GM19043 (cell line): ENCODE data around the gene SDR39U1.

ENCODE experiments used
- ATAC-seq: cut with Tn5 transposase; IDR thresholded peaks from one replicate; pipeline ENCODE4 v1.9.1; 2021; ENCODE audit warnings: low read depth; ENCODE audit not compliant: unreplicated experiment

The SDR39U1 gene

DNA sequence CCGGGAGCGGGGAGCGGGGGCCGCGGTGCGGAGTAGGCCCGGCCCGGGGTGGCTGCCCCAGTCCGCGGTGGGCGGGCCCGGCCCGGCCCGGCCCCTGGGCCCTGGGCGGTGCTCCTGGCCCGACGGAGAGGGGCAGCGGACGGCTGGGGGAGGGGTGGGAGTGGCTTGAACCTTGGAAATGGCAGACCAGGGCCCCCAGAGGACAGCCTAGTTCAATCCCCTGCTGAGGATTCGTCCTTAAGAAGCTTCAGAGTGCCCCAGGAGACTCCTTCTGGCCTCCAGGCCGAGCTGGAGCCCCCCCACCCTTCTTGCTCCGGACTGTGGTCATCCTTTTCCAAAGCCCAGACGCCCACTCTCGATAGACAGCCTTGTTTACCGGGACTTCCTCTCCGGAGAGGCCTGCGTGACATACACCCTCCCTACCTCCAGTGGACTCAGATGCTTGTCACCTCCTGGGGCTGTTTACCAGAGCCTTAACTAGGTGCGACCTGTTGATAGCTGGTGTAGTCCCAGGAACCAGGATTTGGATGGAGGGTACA, 12.4 kb downstream of the SDR39U1 start:
- peak; percentile 49 for ATAC-seq

DNA sequence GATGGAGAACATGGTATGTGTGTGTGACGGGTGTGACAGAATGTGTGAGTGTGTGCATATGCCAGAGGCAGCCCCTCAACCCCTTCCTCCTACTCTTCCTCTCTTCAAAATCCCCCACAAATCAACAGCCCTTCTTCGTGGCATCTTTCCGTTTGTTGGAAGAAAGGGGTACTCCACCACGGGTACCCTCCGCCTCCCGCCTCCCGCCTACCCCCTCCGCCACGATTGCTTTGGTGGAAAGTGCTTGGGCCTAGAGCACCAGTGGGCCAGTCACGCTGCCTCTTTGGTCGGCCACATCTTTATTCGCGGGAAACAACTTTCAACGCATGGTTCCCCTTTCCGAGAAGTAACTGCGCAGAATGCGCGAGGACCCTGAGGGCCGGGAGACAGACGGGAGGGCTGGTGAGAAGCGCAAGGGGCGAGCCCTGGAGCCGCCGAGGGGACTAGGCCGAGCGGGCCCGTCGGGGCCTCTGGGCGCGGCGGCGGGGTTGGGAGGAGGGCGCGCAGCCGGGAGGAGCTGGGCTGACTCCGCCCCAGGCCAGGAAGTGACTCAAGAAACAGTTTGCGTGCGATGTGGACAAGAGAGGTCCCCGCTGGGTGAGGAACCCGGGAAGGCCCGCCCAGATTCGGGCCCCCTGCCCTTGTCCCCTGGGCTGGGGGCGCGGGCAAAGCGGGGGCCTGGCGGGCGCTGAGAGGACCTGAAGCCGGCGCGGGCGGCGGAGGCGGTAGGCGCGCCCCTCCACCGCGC, 13.0 kb downstream of the SDR39U1 start, which contains the start of the genes CBLN3 and KHNYN:
Gene CBLN3, minus strand, starts transcription at position 274 of the 748 bp plus-strand sequence. CDS start 614 bp downstream, outside the sequence.
Gene KHNYN, plus strand, starts transcription at position 560 of the 748 bp plus-strand sequence. CDS start 777 bp downstream, outside the sequence.
- ATAC-seq = peak; percentile 85

- ATAC-seq = no peak
Measured at GRCh38 chr14:24428628-24429394, 13.8 kb downstream of the SDR39U1 start.

DNA sequence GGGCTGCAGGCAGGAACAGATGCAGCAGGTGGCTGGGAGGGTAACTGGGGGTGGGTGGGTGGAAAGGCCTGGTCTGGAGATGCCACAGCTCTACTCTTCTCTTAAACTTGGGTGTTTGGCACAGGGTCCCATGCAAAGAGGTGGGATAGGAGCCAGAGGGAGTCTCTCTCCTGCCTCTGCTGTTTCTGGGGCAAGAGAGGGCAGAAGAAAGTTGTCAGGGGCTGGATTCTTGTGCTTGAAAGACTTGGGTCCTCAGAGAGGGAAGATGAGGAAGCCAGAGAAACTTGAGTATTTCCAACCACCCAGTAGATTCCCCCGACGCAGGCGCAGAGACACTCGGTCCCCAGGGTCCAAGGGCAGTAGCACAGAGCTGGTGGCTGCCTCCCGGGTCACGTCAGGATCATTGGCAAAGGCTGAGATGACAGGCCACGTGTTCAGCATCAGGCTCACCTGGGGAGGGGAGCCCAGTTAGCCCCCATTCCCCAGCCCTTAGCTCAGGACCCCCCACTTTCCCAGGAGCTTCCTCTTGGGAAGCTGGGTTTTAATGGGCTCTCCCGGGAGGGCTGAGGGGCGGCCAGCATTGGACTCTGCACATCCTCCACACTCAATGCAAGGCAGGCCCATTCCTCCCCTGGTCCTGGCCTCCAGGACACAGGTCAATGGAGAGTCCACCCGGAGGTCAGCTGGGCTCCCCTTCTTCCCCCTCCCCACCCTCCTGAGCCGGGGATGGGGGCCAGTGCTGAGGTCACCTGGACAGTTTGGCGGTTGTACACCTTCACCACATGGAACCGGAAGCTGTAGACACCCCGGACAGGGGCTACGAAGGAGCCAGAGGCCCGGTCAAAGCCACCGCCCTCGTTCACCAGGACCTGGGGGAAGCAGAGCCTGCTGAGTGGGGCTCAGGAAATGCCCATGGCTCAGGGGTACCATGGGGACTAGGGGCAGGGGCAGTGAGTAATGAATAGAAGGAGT, 14.8 kb downstream of the SDR39U1 start:
- no peak for ATAC-seq

DNA sequence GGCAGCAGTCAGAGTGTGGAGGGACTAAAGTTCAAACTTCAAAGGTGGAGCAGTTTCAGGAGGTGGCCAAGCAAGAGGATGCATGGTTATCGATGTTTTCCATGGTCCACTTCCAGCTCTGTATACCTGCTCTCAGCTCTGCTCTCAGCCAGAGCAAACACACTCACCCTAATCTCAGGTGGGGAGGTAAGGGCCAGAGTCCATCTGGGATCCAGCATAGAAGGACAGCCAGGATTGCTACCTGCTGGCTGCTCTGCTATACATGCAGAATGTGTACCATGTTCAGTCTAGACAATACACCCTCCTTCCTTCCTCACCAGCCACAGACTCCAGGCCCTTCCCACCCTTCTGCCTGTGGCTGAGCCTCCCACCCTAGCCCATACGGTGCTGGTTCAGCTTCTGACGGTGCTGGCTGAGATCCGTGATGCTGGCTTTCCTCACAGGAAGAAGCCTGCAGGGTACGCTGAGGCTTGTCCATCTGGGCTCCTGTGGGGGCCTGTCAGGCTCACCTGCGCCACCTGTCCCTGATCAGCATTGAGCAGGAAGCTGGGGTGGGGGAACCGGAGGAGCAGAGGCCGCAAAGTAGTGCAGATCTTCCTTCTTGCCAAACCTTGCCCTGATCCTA, 15.6 kb downstream of the SDR39U1 start:
- no peak for ATAC-seq

DNA sequence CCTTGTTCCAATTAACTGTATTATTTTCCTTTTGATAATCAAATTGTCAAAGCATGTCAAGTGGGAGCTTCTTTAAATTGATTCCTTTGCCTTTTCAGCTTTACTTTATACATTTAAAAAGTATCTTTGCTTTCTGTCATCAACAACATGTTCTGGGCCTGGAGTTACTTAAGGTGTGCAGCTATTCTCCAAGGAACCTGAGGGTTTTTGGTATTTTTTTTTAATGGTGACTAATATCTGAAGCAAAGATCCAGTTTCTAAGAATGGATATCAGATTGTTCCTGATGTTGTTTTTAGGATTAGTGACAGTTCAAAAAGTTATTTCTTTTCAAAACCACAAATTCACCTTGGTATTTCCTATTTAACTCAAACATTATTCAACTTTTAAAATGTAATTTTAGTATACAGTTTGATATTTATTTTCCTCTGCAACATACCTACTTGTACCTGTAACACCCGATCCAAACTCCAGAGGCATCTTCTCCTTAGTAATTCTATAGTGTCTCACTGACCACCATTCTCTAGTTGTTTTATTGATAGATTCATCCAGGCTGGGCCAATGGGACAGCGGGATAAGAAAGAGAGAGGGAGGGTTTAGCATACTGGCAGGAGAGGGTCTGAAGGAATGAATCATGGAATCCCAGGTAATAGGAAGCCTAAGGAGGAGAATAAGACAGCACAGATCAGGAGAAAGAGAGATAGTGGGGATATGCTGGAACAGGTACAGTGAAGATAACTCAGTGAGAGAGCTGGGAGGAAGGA, 16.2 kb downstream of the SDR39U1 start:
- ATAC-seq = no peak

DNA sequence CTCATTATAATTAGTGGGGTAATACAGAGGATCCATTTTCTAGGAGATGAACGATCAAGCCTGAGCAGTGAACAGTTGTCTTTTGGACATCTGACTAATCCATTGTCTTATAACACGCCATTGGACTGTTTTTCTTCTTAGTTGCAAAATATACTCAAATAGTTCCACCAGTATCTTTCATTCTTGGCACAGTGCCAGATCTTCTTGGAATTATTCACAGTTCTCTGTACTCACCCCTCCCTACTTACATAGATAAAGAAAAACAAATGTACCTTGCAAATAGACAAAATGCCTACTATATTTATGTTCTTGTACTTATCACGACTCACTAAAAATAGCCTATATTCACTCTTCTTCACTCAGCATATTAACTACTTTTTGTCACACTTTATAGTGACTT, 16.9 kb downstream of the SDR39U1 start:
- no peak for ATAC-seq

GRCh38 chr14:24422694-24423601, 19.6 kb downstream of the SDR39U1 start:
- no peak for ATAC-seq

DNA sequence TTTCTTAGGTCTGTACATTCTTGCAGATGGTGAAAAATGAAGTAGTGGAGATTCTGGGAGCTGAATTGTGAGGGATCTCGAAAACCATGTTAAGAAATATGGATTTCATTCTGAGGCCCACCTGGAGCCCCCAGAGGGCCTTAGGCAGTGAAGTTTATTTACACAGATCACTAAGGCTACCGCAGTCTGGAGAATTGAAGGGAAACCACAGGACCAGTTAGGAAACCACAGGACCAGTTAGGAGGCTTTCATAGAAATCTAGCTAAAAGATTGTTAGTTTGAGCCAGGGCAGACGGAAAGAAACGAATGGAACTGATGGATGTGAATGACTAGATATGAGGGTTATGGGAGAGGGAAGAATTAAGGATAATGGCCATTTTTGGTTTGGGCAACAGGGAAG, 20.3 kb downstream of the SDR39U1 start:
- no peak for ATAC-seq

- no peak for ATAC-seq
Measured at GRCh38 chr14:24418492-24418873, 24.1 kb downstream of the SDR39U1 start.

DNA sequence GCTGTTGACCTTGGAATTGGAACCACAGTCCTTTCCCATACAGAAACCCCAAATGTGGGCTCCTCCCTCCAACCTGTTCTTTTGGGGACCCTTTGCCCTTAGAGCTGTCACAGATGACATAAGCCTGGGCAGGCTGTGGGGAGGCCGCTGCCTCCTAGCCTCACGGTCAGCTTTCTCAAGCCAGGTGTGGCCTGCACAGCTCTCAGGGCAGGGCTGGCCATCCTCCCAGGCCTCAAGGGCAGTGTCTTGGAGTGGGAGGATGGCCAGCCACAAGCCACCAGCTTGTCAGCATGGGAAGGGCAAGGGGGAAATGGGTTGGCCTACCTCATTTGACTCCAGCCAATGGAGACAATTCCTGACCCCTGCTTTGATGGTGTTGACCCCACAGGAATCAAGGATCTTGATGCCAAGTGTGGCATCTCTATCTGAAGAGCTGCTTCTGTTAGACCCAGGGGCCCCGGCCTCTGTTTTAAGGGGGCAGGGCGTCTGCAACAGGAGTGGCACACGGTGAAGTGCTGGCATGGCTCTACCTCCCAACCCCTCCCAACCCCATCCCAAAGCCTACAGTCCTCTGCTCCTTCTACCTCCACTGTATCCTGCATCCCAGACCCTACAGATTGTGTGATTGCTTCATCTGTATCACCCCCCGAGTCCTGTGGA, 24.6 kb downstream of the SDR39U1 start:
- ATAC-seq = no peak

GRCh38 chr14:24416932-24417619, 25.5 kb downstream of the SDR39U1 start:
- no peak for ATAC-seq

DNA sequence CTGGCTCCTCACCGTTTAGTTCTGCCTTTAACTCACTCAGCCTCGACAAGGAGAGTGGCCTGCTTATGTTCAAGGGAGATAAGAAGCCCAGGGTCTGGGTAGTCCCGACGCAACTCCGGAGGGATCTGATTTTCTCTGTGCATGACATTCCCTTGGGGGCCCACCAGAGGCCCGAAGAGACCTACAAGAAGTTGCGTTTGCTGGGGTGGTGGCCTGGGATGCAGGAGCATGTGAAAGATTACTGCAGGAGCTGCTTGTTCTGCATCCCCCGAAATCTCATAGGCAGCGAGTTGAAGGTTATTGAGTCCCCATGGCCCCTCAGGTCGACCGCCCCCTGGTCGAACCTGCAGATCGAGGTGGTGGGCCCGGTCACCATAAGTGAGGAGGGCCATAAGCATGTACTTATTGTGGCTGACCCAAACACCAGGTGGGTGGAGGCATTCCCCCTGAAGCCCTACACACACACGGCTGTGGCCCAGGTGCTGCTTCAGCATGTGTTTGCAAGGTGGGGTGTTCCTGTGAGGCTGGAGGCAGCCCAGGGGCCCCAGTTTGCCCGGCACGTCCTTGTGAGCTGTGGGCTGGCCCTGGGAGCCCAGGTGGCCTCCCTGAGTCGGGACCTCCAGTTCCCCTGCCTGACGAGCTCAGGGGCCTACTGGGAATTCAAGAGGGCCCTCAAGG, 26.2 kb downstream of the SDR39U1 start:
- ATAC-seq = no peak

DNA sequence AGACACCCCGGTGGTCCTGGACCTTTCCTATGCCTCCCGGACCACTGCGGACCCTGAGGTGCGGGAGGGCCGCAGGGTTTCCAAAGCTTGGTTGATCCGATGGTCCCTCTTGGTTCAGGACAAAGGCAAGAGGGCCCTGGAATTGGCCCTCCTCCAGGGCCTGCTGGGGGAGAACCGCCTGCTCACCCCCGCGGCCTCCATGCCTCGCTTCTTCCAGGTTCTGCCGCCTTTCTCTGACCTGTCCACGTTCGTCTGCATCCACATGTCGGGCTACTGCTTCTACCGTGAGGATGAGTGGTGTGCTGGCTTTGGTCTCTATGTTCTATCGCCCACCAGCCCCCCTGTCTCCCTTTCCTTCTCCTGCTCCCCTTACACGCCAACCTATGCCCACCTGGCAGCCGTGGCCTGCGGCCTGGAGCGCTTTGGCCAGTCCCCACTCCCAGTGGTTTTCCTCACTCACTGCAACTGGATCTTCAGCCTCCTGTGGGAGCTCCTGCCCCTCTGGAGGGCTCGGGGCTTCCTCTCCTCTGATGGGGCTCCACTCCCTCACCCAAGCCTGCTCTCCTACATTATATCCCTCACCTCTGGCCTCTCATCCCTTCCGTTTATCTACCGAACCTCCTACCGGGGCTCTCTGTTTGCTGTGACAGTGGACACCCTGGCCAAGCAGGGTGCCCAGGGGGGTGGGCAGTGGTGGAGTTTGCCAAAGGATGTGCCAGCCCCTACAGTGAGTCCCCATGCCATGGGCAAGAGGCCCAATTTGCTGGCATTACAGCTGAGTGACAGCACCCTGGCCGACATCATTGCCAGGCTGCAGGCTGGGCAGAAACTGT, 26.9 kb downstream of the SDR39U1 start:
- no peak for ATAC-seq

- no peak for ATAC-seq
Measured at GRCh38 chr14:24414732-24415420, 27.7 kb downstream of the SDR39U1 start.
